AG09319 (cell line): ENCODE data around the gene TRIM39.

ENCODE experiments used
- DNase-seq: peaks from one replicate; pipeline ENCODE4 v3.0.0-alpha.2; 2010; ENCODE audit warnings: low read depth; ENCODE audit errors: extremely low read depth
- TF ChIP-seq, protein P1 (sequence below): IDR thresholded peaks from 2 replicates; pipeline ENCODE4 v1.5.1; 2011; ENCODE audit warnings: low read depth, mild to moderate bottlenecking, inconsistent platforms, low read length, moderate library complexity

The TRIM39 gene

GRCh38 chr6:30321692-30322388, 4.9 kb upstream of the TRIM39 start:
- no peak for DNase-seq
- TF ChIP-seq, protein P1, sequence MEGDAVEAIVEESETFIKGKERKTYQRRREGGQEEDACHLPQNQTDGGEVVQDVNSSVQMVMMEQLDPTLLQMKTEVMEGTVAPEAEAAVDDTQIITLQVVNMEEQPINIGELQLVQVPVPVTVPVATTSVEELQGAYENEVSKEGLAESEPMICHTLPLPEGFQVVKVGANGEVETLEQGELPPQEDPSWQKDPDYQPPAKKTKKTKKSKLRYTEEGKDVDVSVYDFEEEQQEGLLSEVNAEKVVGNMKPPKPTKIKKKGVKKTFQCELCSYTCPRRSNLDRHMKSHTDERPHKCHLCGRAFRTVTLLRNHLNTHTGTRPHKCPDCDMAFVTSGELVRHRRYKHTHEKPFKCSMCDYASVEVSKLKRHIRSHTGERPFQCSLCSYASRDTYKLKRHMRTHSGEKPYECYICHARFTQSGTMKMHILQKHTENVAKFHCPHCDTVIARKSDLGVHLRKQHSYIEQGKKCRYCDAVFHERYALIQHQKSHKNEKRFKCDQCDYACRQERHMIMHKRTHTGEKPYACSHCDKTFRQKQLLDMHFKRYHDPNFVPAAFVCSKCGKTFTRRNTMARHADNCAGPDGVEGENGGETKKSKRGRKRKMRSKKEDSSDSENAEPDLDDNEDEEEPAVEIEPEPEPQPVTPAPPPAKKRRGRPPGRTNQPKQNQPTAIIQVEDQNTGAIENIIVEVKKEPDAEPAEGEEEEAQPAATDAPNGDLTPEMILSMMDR, result no peak

- TF ChIP-seq, protein P1, result no peak
- no peak for DNase-seq
Measured at GRCh38 chr6:30322527-30323501, 3.9 kb upstream of the TRIM39 start.

- TF ChIP-seq, protein P1, result no peak
- DNase-seq, result no peak
Measured at GRCh38 chr6:30323806-30324205, 2.9 kb upstream of the TRIM39 start.

DNA sequence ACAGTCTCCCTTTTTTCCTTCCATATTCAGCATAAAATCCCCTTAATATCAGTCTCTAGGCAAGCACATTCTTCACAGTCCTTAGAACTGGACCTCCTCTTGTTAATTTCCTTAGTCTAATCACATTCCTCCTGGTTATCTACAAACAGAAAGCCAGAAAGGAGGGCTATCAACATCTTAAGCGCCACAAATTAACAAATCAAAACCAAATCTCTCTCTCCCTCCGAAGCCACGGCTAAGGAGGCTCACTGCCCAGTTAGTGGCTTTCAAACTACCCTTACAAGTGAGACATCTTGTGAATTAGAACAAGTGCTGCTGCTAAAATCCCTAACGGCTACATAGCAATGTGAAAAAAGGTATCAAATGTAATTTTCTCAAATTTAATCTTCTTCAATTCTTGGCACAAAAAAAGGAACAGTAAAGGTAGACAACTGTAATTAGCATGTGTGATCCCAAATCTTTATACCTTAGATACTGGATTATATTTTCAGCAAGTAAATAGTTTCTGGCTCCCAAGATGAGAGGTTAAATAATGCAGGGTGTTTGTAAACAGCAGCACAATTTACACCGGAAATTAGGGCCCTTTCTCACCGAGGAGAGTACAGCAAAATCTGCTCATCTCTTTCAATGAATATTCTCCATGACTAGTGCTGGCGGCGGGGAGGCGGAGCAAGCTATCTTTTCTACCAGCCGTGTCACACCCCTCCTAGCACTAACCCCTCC, 1.4 kb upstream of the TRIM39 start:
- TF ChIP-seq, protein P1, result no peak
- DNase-seq, result no peak

GRCh38 chr6:30325873-30326525, 728 bp upstream of the TRIM39 start:
- TF ChIP-seq, protein P1, result no peak
- DNase-seq, result no peak

DNA sequence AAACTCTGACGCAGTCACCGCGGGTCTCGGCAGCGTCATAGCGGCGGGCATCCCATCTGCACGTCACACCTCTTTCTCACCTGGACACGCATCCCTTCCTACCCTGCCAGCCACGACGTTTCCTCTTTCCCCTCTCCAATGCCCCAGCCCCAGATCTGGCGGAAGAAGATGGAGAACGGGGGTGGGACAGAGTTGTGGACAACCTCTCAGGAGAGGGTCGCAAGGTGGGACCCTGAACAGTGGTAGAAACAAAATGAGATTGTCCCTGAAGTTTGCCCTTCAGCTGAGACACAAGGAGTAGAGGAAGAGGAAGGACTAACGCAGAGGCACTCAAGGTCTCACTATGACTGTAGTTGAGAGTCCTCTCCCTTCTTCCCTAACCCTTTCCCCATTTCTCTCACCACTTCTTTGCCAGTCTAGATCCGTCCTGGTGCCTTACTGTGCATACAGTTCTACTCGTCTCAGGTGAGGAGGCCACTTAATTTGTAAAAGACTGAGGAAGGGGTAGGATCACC, 562 bp downstream of the TRIM39 start:
- no peak for DNase-seq
- TF ChIP-seq, protein P1, result no peak
